WTC11 (cell line): ENCODE data around the gene HOXA10. TPM values are rescaled to one million over a fixed set of nuclear protein-coding genes. Genes with fewer than 3 reads are reported as not detected.

Experiments used
- ARID4B ChIP-seq: sonication (generic); formaldehyde crosslinking; IDR thresholded peaks from 2 replicates; pipeline ENCODE4 v1.8.0; 2023; ENCODE audit warnings: missing genetic modification reagents, mild to moderate bottlenecking, borderline replicate concordance
- ATF6 ChIP-seq: sonication (generic); formaldehyde crosslinking; IDR thresholded peaks from 2 replicates; pipeline ENCODE4 v1.8.1; 2023; ENCODE audit warnings: mild to moderate bottlenecking, missing genetic modification reagents
- CREM ChIP-seq: sonication (generic); formaldehyde crosslinking; IDR thresholded peaks from 2 replicates; pipeline ENCODE4 v1.8.1; 2022; ENCODE audit warnings: mild to moderate bottlenecking, missing genetic modification reagents, moderate library complexity
- CTCF ChIP-seq: fragments of 200-600 bp; IDR thresholded peaks from 2 replicates; pipeline ENCODE4 v1.8.0; 2022; ENCODE audit warnings: antibody characterized with exemption
- E2F4 ChIP-seq: sonication (generic); formaldehyde crosslinking; IDR thresholded peaks from 2 replicates; pipeline ENCODE4 v1.8.1; 2022; ENCODE audit warnings: low read depth, mild to moderate bottlenecking, moderate library complexity, missing genetic modification reagents, borderline replicate concordance
- FOXK1 ChIP-seq: sonication (generic); formaldehyde crosslinking; IDR thresholded peaks from 2 replicates; pipeline ENCODE4 v1.8.0; 2022; ENCODE audit warnings: mild to moderate bottlenecking, moderate library complexity, missing genetic modification reagents
- FOXP4 ChIP-seq: sonication (generic); formaldehyde crosslinking; IDR thresholded peaks from 2 replicates; pipeline ENCODE4 v1.8.0; 2022; ENCODE audit warnings: mild to moderate bottlenecking, missing genetic modification reagents
- JUN ChIP-seq: sonication (generic); formaldehyde crosslinking; IDR thresholded peaks from 2 replicates; pipeline ENCODE4 v1.8.0; 2023; ENCODE audit warnings: mild to moderate bottlenecking, missing genetic modification reagents
- MAX ChIP-seq: sonication (generic); formaldehyde crosslinking; IDR thresholded peaks from 2 replicates; pipeline ENCODE4 v1.8.0; 2022; ENCODE audit warnings: mild to moderate bottlenecking, missing genetic modification reagents
- NFE2L1 ChIP-seq: sonication (generic); formaldehyde crosslinking; IDR thresholded peaks from 2 replicates; pipeline ENCODE4 v1.8.1; 2023; ENCODE audit warnings: missing genetic modification reagents
- NFYB ChIP-seq: sonication (generic); formaldehyde crosslinking; conservative IDR thresholded peaks from 2 replicates; pipeline ENCODE4 v1.8.0; 2022; ENCODE audit warnings: low read depth, missing genetic modification reagents
- NR2C2 ChIP-seq: sonication (generic); formaldehyde crosslinking; IDR thresholded peaks from 2 replicates; pipeline ENCODE4 v1.8.0; 2022; ENCODE audit warnings: mild to moderate bottlenecking, missing genetic modification reagents
- PREB ChIP-seq: sonication (generic); formaldehyde crosslinking; IDR thresholded peaks from 2 replicates; pipeline ENCODE4 v1.8.1; 2022; ENCODE audit warnings: mild to moderate bottlenecking, missing genetic modification reagents, moderate library complexity, borderline replicate concordance
- TEAD4 ChIP-seq: sonication (generic); formaldehyde crosslinking; IDR thresholded peaks from 2 replicates; pipeline ENCODE4 v1.8.0; 2022; ENCODE audit warnings: mild to moderate bottlenecking, missing genetic modification reagents
- ZNF121 ChIP-seq: sonication (generic); formaldehyde crosslinking; IDR thresholded peaks from 2 replicates; pipeline ENCODE4 v1.8.0; 2023; ENCODE audit warnings: missing genetic modification reagents
- ZNF423 ChIP-seq: fragments of 250-450 bp; sonication (Bioruptor Pico); IDR thresholded peaks from 2 replicates; pipeline ENCODE4 v2.1.2; 2022; ENCODE audit warnings: mild to moderate bottlenecking, moderate library complexity
- ZNF425 ChIP-seq: fragments of 250-450 bp; sonication (Bioruptor Pico); conservative IDR thresholded peaks from 2 replicates; pipeline ENCODE4 v1.9.0; 2021; ENCODE audit warnings: mild to moderate bottlenecking
- ZSCAN18 ChIP-seq: fragments of 250-450 bp; sonication (Bioruptor Pico); IDR thresholded peaks from 2 replicates; pipeline ENCODE4 v2.1.2; 2022; ENCODE audit warnings: mild to moderate bottlenecking, moderate library complexity
- total RNA-seq: library from RNA; stranded (reverse); gene quantifications from 3 replicates; pipeline ENCODE4 v1.2.3, GENCODE V29; 2021

Gene HOXA10
- total RNA-seq, 1 experiment from 2014 or later: 0.07 TPM

GRCh38 chr7:27143023-27143949, 30.8 kb downstream of the HOXA10 start, which contains the start of gene HOXA5 (continued):
- TF ChIP-seq CTCF (peak; percentile 88), ZNF423 (CRISPR knock-in tag) (no peak), PREB (CRISPR knock-in tag) (no peak), JUN (CRISPR knock-in tag) (no peak), FOXK1 (CRISPR knock-in tag) (peak; percentile 84), ZNF121 (no peak), ZSCAN18 (CRISPR knock-in tag) (no peak), FOXP4 (CRISPR knock-in tag) (no peak), NFYB (CRISPR knock-in tag) (no peak), NFE2L1 (CRISPR knock-in tag) (no peak), NR2C2 (no peak), ZNF425 (CRISPR knock-in tag) (no peak), ARID4B (CRISPR knock-in tag) (no peak), CREM (no peak), ATF6 (no peak), TEAD4 (0 out of 2 replicates have a peak, but pooled peaks have one; percentile 17), MAX (CRISPR knock-in tag) (0 out of 2 replicates have a peak, but pooled peaks have one; percentile 33), E2F4 (no peak)
